PC-9 (cell line): Measurements from ENCODE around the gene VENTX.

Experiments used
- CTCF ChIP-seq: fragments of 200-600 bp; sonication (generic); conservative IDR thresholded peaks from 2 replicates; pipeline ENCODE4 v1.6.1; 2017; ENCODE audit warnings: mixed run types, antibody characterized with exemption, mild to moderate bottlenecking, moderate library complexity
- EZH2 ChIP-seq: fragments of 200-600 bp; sonication (generic); IDR thresholded peaks from 2 replicates; pipeline ENCODE4 v1.8.0; 2017; ENCODE audit warnings: antibody characterized with exemption, low read depth

- TF ChIP-seq CTCF = no peak
- TF ChIP-seq EZH2 = no peak
Measured at GRCh38 chr10:133198621-133199487, 38.8 kb upstream of the VENTX start.
